GM12864 (cell line): ENCODE results near the gene CASP9.

Source experiments
- DNase-seq: peaks from one replicate; pipeline ENCODE4 v3.0.0-alpha.2; 2011; ENCODE audit warnings: low read depth
- H3K4me3 ChIP-seq: 2 replicates; pipeline ENCODE4 v1.5.1; 2011; ENCODE audit warnings: mild to moderate bottlenecking, low read depth, low read length, control low read depth
- CTCF ChIP-seq: IDR thresholded peaks from 2 replicates; pipeline ENCODE4 v1.5.1; 2011; ENCODE audit warnings: low read depth, mild to moderate bottlenecking, moderate library complexity, low read length, control low read depth, inconsistent platforms; ENCODE audit errors: missing control alignments

CASP9 gene

GRCh38 chr1:15526490-15527339 is 2.7 kb upstream of the CASP9 start, which contains the start of gene DNAJC16:
Gene DNAJC16 (plus strand): TSS chr1:15526848. CDS start chr1:15529106, 2,258 bp downstream.
- peak; percentile 39 for TF ChIP-seq CTCF
- DNase-seq = peak; percentile 100
- peak within 1 kb of the TSS; percentile 84 for H3K4me3 ChIP-seq

GRCh38 chr1:15526021-15526489 is 2.0 kb upstream of the CASP9 start:
- H3K4me3 ChIP-seq = peak overlapping the region; percentile 84
- no peak for DNase-seq
- TF ChIP-seq CTCF = no peak

- no peak for TF ChIP-seq CTCF
- peak overlapping the region; percentile 84 for H3K4me3 ChIP-seq
- peak; percentile 92 for DNase-seq
These were observed 1.3 kb upstream of the CASP9 start for GRCh38 chr1:15525050-15526020.

GRCh38 chr1:15524283-15525049 is 451 bp upstream of the CASP9 start:
- no peak for TF ChIP-seq CTCF

GRCh38 chr1:15523104-15524020 is 653 bp downstream of the CASP9 start:
- H3K4me3 ChIP-seq = peak overlapping the region; percentile 86
- no peak for TF ChIP-seq CTCF
- no peak for DNase-seq

More at GRCh38 chr1:15524283-15525049, 451 bp upstream of the CASP9 start:
- H3K4me3 ChIP-seq = peak overlapping the region; percentile 86
- DNase-seq = peak; percentile 85
